HT1080 (cell line): ENCODE measurements around the gene HOXC13. TPM values are rescaled to one million over a fixed set of nuclear protein-coding genes. Genes with fewer than 3 reads are reported as not detected.

Source experiments
- DNase-seq: peaks from one replicate; pipeline ENCODE4 v3.0.0-alpha.2; 2015; ENCODE audit warnings: low read depth
- polyA plus RNA-seq, 2 experiments: library from polyadenylated mRNA; depleted of rRNA; stranded (reverse); fragments of >200 nt; gene quantifications; 2 replicates each; pipeline ENCODE4 v1.2.3, GENCODE V29; 2015
- total RNA-seq: library from RNA; depleted of rRNA; stranded (reverse); fragments of >200 nt; shearing (Covaris generic); gene quantifications from 2 replicates; pipeline ENCODE4 v1.2.3, GENCODE V29; 2014; rRNA removed

Gene HOXC13, protein sequence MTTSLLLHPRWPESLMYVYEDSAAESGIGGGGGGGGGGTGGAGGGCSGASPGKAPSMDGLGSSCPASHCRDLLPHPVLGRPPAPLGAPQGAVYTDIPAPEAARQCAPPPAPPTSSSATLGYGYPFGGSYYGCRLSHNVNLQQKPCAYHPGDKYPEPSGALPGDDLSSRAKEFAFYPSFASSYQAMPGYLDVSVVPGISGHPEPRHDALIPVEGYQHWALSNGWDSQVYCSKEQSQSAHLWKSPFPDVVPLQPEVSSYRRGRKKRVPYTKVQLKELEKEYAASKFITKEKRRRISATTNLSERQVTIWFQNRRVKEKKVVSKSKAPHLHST
- total RNA-seq, result 6.6 and 6.9 TPM in 2 replicates
- polyA plus RNA-seq (2015; cell fraction: cytosol; rRNA removed), result 6.2 and 7.0 TPM in 2 replicates
- polyA plus RNA-seq (2015; cell fraction: nucleus; rRNA removed), result 5.2 and 7.0 TPM in 2 replicates

DNA sequence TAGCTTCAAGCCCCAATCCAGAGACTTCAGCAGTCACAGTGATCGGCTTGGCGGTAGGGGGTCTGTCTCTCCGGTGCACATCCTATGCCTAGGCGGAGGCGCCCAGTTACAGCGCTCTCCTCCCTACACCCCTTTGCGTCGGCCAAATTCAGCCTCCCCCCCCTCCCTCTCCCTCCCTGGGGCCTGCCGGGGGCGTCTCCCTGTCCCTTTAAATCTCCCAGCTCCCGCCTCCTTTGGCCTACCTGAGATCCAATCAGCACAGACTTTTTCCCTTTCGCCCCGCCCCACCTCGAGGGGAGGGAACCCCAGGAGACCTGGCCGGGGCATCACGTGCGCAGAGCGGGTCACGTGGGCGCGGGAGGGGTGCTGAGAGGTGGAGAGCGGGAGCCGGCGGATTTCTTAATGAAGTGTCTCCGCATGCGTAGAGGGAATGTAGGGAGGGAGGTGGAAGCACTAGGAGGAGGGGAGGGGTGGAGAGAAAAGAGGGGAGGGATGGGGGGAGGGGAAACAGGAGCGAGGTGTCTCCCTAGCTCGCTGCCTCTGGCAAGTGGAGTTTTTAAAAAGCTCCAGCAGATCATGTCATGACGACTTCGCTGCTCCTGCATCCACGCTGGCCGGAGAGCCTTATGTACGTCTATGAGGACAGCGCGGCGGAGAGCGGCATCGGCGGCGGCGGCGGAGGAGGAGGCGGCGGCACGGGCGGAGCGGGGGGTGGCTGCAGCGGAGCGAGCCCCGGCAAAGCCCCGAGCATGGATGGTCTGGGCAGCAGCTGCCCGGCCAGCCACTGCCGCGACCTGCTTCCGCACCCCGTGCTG is at the start of gene HOXC13:
HOXC13 (plus strand) TSS at position 506 of the 815 bp plus-strand sequence; CDS start at position 582, 76 bp downstream.
- peak; percentile 99 for DNase-seq

DNA sequence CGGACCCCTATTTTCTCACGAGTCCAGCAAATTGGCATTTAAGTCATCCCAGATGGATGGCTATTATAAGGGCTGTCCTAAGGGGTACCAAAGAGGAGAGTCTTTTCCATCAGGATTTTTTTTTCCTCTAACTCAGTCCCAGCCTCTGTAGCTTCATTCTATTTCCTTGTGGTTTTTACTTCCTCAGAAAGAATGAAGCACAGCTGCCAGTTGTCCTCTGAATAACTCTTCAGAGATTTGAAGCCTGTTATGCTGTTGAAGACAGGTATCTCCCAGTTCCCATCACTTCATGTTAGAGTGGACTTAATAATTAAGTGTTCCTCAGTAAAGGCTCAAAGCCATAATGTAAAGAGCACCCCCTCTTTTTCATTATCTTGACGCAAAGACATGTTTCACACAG is 48.5 kb upstream of the HOXC13 start:
- no peak for DNase-seq

DNA sequence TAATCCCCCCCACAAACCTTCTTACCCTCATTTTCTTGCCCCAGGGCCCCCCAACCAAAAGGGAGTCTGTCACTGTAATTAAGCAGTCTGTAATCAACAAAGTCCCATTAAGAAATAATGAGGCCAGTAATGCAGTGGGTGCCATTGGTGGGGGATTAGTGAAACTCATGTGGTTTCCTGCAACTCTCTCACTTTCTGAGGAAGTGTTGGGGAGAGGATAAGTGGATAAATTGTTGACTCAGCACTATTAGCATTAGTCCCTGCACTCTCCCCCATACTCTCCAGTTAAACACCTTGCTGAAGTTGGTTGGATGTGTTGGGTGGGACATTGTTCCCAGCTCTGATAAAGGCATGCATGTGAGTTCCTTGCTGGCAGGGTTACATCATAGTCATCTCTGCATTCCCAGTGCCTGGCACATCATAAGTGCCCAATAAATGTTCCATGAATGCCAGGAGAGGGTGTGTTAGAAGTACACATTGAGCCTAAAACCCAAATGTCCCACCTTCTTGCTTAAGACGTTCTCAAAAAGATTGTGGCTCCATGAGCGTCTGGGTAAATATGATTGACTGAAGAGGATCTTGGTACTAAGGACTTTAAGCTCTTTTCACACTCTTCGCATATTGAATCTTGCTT is 45.8 kb upstream of the HOXC13 start:
- DNase-seq, result no peak

DNA sequence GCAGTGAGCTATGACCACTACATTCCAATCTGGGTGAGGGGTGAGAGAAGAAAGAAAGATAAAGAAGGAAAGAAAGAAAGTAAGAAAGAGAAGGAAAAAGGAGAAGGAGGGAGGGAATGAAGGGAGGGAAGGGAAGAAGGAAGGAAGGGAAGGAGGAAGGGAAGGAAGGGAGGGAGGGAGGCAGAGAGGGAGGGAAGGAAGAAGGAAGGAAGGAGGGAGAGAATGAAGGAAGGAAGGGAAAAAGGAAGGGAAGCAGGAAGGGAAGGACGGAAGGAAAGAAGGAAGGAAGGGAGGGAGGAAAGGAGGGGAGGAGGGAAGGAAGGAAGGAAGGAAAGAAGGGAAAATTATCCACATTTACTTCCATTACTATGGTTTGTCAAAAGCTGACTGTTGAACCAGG is 39.4 kb upstream of the HOXC13 start:
- no peak for DNase-seq

DNA sequence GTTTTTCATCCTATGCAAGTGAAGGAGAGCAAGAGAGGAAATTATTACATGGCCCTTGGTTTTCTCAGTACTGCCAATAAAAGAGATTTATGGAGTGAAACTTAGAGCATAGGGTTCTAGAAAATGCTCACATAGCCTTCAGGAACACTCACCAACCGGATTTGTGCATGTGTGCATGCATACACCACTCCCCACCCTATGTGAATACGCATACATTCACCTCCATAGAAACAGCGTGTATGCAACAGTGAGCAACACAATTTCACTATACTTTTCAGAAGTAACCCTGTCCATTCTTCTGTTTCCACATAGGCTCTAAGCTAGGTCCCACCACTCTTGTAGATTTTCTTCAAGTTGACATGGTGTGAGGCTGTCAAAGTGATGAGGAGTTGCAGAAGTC is 31.5 kb upstream of the HOXC13 start:
- DNase-seq, result no peak

DNA sequence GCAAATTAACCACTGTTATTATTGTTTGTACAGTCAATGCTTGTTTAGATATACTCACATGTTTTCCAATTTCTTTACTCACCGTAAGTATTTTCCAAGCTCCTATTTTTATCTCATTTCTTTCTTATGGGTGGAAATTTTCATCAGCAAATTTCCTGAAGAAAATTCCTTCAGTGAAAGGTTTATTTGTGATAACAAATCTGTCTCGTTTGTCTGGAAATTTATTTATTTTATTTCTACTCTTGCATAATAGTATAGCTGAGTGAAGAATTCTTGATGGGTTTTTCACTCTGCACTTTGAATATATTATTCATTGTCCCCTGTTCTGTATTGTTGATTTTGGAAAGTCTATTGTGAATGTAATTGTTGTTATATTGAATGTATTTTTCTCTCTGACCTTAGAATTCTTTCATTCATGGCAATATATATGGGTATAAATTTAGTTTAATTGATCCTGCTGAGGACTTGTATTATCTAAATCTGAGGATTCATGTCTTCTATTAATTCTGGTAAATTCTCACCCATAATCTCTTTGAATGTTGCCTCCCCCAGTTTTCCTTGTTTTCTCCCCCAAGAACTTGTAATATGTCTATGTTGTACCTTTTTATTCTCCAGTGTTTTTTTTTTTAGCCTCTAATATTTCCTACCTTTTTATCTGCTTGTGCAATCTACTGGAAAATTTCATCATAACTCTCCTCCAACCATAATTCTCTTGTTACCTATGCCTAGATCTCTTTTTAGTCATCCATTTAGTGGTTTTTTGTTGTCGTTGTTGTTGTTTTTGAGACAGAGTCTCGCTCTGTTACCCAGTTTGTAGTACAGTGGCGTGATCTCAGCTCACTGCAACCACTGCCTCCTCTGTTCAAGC is 21.6 kb upstream of the HOXC13 start:
- no peak for DNase-seq

DNA sequence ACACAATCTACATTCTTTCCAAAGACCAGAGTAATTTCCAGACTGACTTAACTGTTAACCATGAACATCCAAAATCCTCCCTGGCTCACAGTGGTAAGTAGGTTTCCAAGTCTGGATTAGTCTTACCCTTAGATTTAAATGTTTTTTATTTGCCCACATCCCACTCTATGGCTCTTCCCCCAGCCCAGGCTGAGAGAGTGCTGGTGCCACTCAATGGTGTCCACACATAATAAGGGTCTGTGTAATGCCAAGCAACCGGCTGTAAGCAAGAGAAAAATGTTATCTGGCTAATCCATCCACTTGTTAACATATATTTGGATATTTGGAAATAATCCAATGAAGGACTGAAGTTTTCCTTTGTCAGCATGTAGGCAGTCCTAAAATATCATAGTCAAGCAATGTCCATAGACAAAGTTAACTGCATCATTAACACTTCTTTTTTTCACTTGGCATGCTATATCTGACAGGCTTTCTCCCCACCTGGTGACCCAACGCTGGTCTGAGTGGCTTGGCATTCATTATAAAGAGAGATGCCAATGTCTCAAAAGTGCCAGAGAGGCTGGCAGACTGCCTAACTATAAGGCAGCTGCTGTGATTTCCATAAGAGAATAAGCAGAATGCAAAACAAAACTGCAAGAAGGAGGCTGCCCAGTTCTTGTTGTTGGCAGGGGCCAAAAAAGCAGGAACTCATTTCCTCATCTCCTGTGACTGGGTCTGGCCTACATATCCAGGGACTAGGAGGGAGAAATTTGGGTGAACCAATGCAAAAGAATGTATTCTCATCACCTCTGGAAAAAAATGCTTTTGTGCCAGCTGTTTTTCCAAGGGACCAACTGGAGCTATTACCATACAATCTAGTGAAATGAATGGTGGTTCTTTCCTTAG is 13.9 kb upstream of the HOXC13 start:
- DNase-seq, result no peak

DNA sequence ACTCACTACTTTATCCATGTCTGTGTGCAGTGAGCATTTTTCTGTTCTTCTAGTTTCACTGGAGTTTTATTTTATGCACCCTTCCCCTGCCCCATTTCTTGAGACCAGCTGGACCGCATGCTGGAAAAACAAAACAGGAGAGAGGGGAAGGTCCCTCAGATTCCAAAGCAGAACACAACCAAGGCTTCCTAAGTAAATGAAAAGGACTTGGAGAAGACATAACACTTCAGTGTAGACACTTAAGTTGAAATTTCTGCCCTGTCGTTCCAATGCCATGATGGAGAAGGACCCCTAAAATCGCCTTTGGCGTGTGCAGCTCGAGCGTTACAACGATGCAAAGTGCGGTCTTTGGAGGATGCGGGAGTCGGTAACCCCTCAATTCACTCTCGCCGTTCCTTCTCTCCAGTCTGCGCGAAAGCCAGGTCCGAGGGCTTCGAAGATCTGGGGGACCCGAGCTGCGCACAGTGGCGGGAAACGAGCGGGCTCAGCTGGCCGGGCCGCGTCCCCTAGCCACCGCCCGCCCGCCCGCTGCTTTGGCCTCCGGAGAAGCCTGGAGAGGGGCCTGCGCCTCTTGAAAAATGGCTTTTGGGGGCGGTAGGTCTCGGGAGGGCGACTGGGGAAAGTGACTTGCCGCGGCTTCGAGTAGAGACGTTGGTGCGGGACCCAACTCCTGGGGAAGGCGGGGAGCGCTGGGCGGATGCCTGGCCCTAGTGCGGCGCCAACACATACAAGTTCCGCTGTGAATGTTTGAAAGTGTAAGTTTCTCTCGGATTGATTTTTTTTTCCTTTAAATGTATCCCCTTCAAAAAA is 11.2 kb upstream of the HOXC13 start:
- no peak for DNase-seq

DNA sequence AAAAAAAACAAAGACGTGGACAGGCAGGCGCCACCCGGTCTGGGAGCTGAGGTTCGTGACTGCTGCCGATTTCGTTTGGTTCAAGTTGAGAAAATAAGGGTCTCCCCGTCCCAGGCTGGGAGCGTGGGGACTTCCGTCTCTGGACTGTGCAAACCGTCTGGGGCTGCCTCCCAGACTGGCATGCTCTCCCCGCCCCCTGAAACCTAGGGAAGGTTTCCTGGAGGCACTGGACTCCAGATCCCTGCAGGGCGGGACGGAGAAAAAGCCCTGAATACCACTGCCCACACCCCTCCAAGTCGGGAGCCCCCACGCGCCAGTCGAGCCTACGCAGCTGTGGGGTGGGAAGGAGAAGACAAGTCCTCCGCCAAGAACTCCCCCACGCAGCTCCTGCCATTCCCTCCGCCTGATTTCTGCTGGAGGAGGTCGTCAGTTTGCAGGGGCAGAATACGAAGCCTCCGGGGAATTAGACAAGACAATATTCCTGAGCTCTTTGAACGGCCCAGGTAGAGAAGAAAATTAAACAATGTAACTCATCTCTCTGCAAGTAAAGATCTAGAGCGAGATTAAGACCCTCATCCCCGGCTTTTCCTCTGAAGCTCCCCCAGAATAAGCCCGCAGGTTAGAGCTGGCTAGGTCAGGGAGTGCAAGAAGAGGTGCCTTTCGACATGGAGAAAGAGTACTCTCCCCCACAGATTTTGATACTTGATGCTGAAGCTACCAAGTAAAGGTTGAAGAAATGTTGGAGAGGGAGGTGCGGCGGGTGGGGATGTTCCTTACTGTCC is 10.4 kb upstream of the HOXC13 start:
- no peak for DNase-seq

DNA sequence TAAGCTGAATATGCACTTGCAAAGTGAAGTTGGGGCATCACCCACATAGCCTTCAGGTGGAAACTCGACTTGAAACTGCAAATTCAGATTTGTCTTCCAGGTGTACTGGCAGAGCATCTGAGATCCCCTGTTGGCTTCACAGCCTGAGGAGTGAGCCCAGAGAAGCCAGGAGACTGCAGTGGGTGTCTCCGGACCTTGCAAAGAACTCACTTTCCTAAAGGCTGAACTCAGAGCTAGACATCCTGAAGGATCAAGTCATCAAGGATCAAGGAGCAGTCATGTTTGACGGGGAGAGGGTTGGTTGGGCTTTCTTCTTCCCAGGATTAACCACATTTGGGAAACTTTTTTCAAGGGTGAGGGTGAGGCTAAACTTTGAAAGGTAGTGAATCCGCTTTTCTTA is 9.1 kb upstream of the HOXC13 start:
- no peak for DNase-seq

DNA sequence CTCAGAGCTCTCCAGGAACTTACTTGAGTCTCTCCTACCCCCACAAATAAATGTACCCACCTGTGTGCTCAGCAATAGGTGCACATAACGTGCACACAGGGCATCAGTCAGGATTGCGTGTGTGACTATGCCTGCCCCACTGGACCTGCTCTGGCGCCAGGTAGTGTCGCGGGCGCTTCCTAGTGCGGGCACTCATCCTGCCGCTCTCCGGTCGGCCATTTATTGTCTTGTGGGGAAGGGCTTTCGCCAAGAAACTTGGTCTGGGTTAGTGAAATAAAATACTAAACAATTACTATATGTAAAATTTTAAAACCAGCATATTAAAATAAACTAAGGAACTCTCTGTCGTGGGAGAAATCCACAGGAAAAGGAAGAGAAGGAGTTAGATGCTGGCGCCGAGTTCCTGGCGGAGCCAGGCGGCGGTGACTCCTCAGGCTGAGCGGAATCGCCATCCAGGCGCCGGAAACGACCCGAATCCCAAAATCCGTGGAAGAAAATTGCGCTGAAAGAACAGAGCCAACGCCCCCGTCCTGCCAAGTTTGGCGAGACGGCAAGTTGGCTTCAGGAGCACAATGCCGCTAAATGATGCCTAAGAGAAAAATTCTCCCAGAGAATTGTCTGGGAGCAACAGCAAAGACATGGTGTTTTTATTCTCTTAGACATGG is 7.9 kb upstream of the HOXC13 start:
- DNase-seq, result no peak

DNA sequence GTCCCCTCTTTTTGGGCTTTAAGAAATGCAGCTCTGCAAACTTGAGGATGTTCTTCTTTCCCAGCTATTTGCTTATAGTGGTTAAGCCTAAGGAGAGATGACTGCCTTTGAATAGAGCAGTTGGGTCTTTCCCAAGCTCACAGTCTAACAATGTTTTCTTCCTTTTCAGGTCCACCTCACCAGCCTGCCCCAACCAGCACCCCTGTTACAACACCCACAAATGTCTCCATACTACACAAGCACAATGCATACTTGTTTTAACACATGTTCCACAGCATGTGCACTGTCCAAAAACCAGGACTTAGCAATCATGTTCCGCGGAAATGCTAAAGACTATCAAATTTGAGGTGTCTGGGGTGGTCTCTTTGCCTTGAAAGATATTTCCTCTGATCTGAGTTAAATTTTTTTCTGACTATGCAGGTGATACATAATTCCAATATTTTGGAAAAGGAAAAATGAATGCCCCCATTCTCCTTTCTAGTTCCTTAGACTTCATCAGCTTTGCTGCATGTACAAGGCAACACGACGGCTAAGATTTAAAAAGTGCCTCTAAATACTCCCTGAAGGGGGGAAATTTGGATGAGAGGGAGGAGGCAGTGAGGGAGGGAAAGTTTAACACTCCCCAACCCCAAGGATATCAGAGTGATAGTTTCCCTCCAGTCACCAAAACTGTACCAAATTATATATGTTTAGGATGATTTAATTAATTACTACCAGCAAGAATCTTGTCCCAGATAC is 6.6 kb upstream of the HOXC13 start:
- no peak for DNase-seq

DNA sequence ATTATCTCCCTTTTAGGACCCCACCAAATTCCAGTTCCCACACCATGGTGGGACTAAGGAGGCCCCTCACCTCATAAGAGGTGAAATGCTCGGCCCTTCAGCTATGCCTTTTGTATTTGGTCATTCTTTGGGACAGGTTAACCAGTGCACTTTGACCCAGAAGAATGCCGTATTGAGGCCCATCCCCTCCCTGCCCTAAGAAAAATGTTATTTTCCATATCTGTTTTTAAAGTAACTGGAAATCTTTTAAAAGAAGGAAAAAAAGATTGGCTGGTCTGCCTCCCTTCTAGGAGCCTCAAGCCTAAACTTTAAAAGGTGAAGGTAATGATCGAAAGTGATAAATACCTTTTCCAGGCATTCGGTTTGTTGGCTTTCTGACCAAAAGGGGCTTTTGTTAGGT is 5.7 kb upstream of the HOXC13 start:
- DNase-seq, result no peak

DNA sequence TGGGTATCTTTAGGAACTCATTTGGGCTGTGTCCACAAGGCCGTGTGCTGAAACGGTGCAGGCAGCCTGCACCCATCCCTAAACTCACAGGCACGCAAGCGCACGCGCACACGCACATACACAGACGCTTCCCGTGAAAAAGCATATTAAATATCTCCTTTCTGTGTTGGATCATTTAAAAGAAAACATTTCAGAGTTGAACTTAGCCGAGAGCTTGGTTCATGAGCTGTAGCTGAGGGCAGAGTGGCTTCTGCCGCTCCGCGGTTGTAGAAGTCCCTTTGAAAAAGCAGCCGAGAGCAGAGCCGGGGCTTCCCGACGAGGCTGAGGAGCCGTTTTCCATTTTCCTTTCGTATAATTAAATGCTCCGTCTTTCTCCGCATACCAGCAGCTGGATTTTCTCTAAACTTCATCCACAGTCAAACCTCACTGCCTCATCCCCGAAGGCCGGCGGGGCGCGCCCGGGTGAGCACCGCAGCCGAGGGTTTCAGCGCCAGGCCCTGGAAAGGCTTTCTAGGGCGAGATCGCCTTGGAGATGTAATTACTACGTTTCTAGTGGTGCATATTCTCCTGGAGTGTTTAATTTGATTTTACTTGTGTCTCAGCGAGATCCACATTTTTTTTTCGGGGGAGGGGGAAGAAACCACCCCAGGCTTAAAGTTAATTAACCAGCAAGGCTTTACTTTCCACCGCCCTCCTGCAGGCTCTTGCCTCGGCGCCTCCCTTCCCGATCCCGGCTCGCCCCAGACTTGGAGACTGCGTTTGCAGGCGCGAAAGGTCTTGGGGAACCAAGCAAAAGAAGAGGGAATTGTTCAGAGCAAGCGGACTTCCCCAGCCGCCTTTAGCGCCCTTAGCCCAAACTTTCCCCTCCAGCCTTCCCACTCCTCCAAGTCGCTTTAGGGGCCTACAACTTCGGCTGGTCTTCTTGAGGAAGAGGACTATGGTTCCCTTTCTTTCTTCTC is 3.0 kb upstream of the HOXC13 start:
- no peak for DNase-seq

DNA sequence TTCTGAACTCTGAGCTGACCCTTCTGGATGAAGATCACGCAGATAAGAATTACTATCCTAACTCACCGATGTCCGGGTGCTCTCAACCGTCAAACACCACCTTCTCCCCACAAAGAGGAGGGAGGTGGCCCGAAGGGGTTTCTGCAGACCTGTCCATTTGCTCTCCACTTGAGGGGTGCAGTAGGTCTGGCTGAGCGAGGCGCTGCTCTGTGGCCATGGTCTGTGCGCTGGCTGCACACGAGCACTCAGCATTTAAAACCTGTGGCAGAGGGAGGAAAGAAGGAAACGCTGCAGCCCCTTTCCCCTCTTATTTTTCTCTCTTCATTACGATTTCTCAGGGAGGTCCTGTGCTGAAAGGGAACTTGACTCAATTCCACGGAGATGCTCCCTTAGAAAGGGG is 1.5 kb upstream of the HOXC13 start:
- no peak for DNase-seq
